Stimulated activated CD8-positive, alpha-beta memory T cell treated with anti-CD3 and anti-CD28 coated beads, Interleukin-15, amount 100 ng/mL, for 24 hours (primary cell): ENCODE data around the gene CCDC73.

Source experiments
- DNase-seq: peaks from one replicate; pipeline ENCODE4 v3.0.0-alpha.2; 2020; ENCODE audit warnings: low read depth

The CCDC73 gene

GRCh38 chr11:32586576-32587190 lies 207.8 kb downstream of the CCDC73 start:
- DNase-seq = no peak

GRCh38 chr11:32584921-32585320 lies 209.5 kb downstream of the CCDC73 start:
- DNase-seq = no peak

- DNase-seq = peak; percentile 86
Observed at GRCh38 chr11:32583459-32584271, 210.8 kb downstream of the CCDC73 start, which contains the start of gene EIF3M. TSS of gene EIF3M (plus strand) at chr11:32583831. CDS start at chr11:32583888, 57 bp downstream.

- no peak for DNase-seq
Observed at GRCh38 chr11:32581556-32581955, 212.9 kb downstream of the CCDC73 start.

- no peak for DNase-seq
Observed at GRCh38 chr11:32580967-32581366, 213.5 kb downstream of the CCDC73 start.

- no peak for DNase-seq
Observed at GRCh38 chr11:32576456-32576855, 218.0 kb downstream of the CCDC73 start.

GRCh38 chr11:32575070-32575469 lies 219.4 kb downstream of the CCDC73 start:
- DNase-seq = no peak

GRCh38 chr11:32574421-32574820 lies 220.0 kb downstream of the CCDC73 start:
- DNase-seq = no peak

GRCh38 chr11:32573228-32573627 lies 221.2 kb downstream of the CCDC73 start:
- DNase-seq = no peak

- DNase-seq = no peak
Observed at GRCh38 chr11:32571039-32571438, 223.4 kb downstream of the CCDC73 start.

- DNase-seq = no peak
Observed at GRCh38 chr11:32569313-32569881, 225.1 kb downstream of the CCDC73 start.

- no peak for DNase-seq
Observed at GRCh38 chr11:32567154-32567553, 227.3 kb downstream of the CCDC73 start.

- no peak for DNase-seq
Observed at GRCh38 chr11:32566517-32566916, 227.9 kb downstream of the CCDC73 start.

- DNase-seq = no peak
Observed at GRCh38 chr11:32563600-32563959, 230.9 kb downstream of the CCDC73 start.

GRCh38 chr11:32562839-32563599 lies 231.4 kb downstream of the CCDC73 start:
- no peak for DNase-seq

GRCh38 chr11:32561835-32562234 lies 232.6 kb downstream of the CCDC73 start:
- DNase-seq = no peak

GRCh38 chr11:32555895-32556294 lies 238.6 kb downstream of the CCDC73 start:
- DNase-seq = no peak

GRCh38 chr11:32555091-32555490 lies 239.4 kb downstream of the CCDC73 start:
- no peak for DNase-seq
